Measurements from ENCODE around the gene SCN4B. TPM values are rescaled to one million over a fixed set of nuclear protein-coding genes. Genes with fewer than 3 reads are reported as not detected.
A peak's percentile ranks its signal among the peaks of the same experiment; 100 is the strongest.

Gene SCN4B
- total and polyA plus RNA-seq, 2 of the 8 experiments (the other 6 are each of a cell fraction or from before 2014, with no cell fraction given): 2.8 to 4.9 TPM

DNA sequence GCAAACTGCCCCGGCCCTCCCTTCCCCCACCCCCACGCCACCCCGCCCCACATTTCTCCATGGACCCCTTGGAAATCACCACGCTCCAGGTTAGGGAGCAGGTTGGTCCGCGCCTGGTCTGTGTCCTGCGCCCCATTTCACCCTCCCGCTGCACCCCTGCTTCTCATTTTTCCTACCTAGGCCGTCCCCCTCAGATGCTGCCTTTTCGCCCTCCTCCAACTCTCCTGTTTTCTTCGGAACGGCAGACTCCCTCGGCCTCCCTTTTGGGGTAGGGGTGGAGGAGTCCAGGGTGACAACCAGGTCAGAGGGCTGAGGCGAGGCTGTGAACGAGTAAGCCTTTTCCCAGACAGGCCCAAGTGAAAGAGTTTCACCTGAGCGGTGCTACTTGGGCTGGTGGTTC lies 893 bp upstream of the SCN4B start:
- H2BK12ac ChIP-seq (ENCODE audit: low read depth, low read length): peak overlapping the region; percentile 75; the same call in 1 of the 2 replicates
- peaks cover 34 to 84% (median 79%) of the 10 kb centered on the region in 4 experiments for H3K27me3 ChIP-seq (replicated peaks in 1 of 4; ENCODE audit: control insufficient read depth in 3 of 4, extremely low read depth in 1 of 4, insufficient read depth in 3 of 4, low read length in 3 of 4)
- H3K79me1 ChIP-seq (ENCODE audit: low read depth, low read length): no peaks in the 10 kb centered on the region
- ChIA-PET CTCF (ENCODE audit: partially characterized antibody) (interaction anchor here (1.0 to 12.7 kb wide), 3 partner anchors 11 to 17 kb away, joined by 3 to 245 read pairs (median 10); no protein-coding TSS in a partner anchor), POLR2A (ENCODE audit: partially characterized antibody) (interaction anchor here (1.6 to 1.7 kb wide), 2 partner anchors 18 to 27 kb away, joined by 4 to 12 read pairs; no protein-coding TSS in a partner anchor)
- H3K36me3 ChIP-seq (ENCODE audit: control insufficient read depth in 2 of 4, insufficient read depth in 4 of 4, low read length in 3 of 4): no peaks in the 10 kb centered on the region
- DNase-seq (ENCODE audit: low read depth in 1 of 2, low spot score in 2 of 2): no peak
- H2BK5ac ChIP-seq (ENCODE audit: low read depth, low read length): 0 out of 2 replicates have a peak overlapping the region, but pooled peaks have one; percentile 69
- peak overlapping the region; percentile 68 to 96 (median 77) for H3K4me3 ChIP-seq (ENCODE audit: extremely low read depth in 1 of 4, insufficient read depth in 2 of 4, low read depth in 3 of 4, low read length in 4 of 4)
- H3K23me2 ChIP-seq (ENCODE audit: low read depth, low read length): peaks cover 27% of the 10 kb centered on the region
- WGBS, 2 experiments (ENCODE audit: extremely low coverage in 1 of 2, insufficient coverage in 1 of 2, insufficient read length in 1 of 2, insufficient replicate concordance in 2 of 2, low coverage in 1 of 2, low lambda C conversion rate in 2 of 2, missing lambda C conversion rate in 1 of 2): 2% methylated on average over 14 of the region's 16 CpGs; no CpG with 5 or more reads in 1 of the 2 experiments
- H3K4me1 ChIP-seq (replicated peaks in 1 of 4; ENCODE audit: control insufficient read depth in 3 of 4, insufficient read depth in 4 of 4, low read length in 3 of 4): peaks cover 4 to 67% (median 48%) of the 10 kb centered on the region in 4 experiments
- no peak overlapping the region for H3K4ac ChIP-seq (replicated peaks; ENCODE audit: insufficient read length, low read depth, low read length)
- no peak overlapping the region for H3K9ac ChIP-seq (replicated peaks in 1 of 4; ENCODE audit: extremely low read depth in 1 of 4, low read depth in 3 of 4, low read length in 3 of 4)
- no peak overlapping the region for H3K14ac ChIP-seq (ENCODE audit: insufficient read length)
- H3K79me2 ChIP-seq (ENCODE audit: control insufficient read depth in 1 of 2, insufficient read depth in 2 of 2, low read length in 2 of 2): no peaks in the 10 kb centered on the region
- H4K5ac ChIP-seq (ENCODE audit: insufficient read length, low read depth, low read length): no peak overlapping the region
- peak overlapping the region; percentile 11; the same call in 1 of the 2 replicates for H2BK20ac ChIP-seq (ENCODE audit: low read length)
- H2AK5ac ChIP-seq (ENCODE audit: low read depth, low read length): no peak overlapping the region
- H4K91ac ChIP-seq (replicated peaks; ENCODE audit: insufficient read length, low read length): peak overlapping the region; percentile 68
- H2AFZ ChIP-seq (ENCODE audit: low read length): 0 out of 2 replicates have a peak overlapping the region, but pooled peaks have one; percentile 21
- no peak overlapping the region for H3K27ac ChIP-seq (ENCODE audit: low read depth, low read length)
- TF ChIP-seq EZH2 (IDR thresholded peaks at IDR 0.05; ENCODE audit: low read depth, low read length, severe bottlenecking): no peak
- TF ChIP-seq RXRA (IDR thresholded peaks at IDR 0.05; ENCODE audit: insufficient read depth, low read depth, low read length): no peak
- peak; percentile 32 for TF ChIP-seq RNF2 (IDR thresholded peaks at IDR 0.05; ENCODE audit: borderline replicate concordance, low read depth, low read length, missing control alignments, poor library complexity, severe bottlenecking)
- FAIRE-seq: no peak
- H2BK15ac ChIP-seq (ENCODE audit: low read length): 0 out of 2 replicates have a peak overlapping the region, but pooled peaks have one; percentile 97
- no peak overlapping the region for H3K56ac ChIP-seq (replicated peaks; ENCODE audit: insufficient read length, low read depth, low read length)
- H3K23ac ChIP-seq (ENCODE audit: insufficient read length): no peak overlapping the region
- H4K8ac ChIP-seq (ENCODE audit: extremely low read depth, insufficient read depth, low read length): peak overlapping the region; percentile 9; the same call in 1 of the 2 replicates
- no peaks in the 10 kb centered on the region for H4K20me1 ChIP-seq (replicated peaks in 1 of 2; ENCODE audit: control insufficient read depth in 1 of 2, insufficient read depth in 2 of 2, low read length in 2 of 2)
- H2BK120ac ChIP-seq (replicated peaks; ENCODE audit: low read depth, low read length): peak overlapping the region; percentile 31
- H3K9me3 ChIP-seq (ENCODE audit: insufficient read depth in 2 of 2, low read depth in 1 of 2, low read length in 1 of 2): no peaks in the 10 kb centered on the region
- peak overlapping the region; percentile 91 to 98 for H3K4me2 ChIP-seq (ENCODE audit: insufficient read depth in 1 of 2, low read depth in 2 of 2, low read length in 2 of 2)
- H3K18ac ChIP-seq (ENCODE audit: extremely low read depth, low read length): peak overlapping the region; percentile 89

All from H1 (cell line).